ENCODE results near the gene NTNG1.
"Not testable (repeated sequence)": the region's sequence is repeated elsewhere in the genome, so short reads cannot be mapped to it uniquely, and the experiment has no call there.

NTNG1 gene

GRCh38 chr1:107196973-107197562 is 56.2 kb downstream of the NTNG1 start:
- no peak for DNase-seq (ENCODE audit: low read depth in 1 of 2, low spot score in 1 of 2)

- no peak for DNase-seq (ENCODE audit: low read depth in 1 of 2, low spot score in 1 of 2)
These were observed 57.7 kb downstream of the NTNG1 start for GRCh38 chr1:107198561-107198960.

- DNase-seq (ENCODE audit: low read depth in 1 of 2, low spot score in 1 of 2) = no peak
These were observed 59.8 kb downstream of the NTNG1 start for GRCh38 chr1:107200631-107201030.

GRCh38 chr1:107202007-107202406 is 61.2 kb downstream of the NTNG1 start:
- DNase-seq (ENCODE audit: low read depth in 1 of 2, low spot score in 1 of 2) = no peak

- DNase-seq (ENCODE audit: low read depth in 1 of 2, low spot score in 1 of 2) = no peak
These were observed 72.4 kb downstream of the NTNG1 start for GRCh38 chr1:107213225-107213624.

- DNase-seq (ENCODE audit: low read depth in 1 of 2, low spot score in 1 of 2) = no peak
These were observed 79.2 kb downstream of the NTNG1 start for GRCh38 chr1:107220036-107220435.

- DNase-seq (ENCODE audit: low read depth in 1 of 2, low spot score in 1 of 2) = no peak
These were observed 84.9 kb downstream of the NTNG1 start for GRCh38 chr1:107225706-107226105.

GRCh38 chr1:107228704-107229371 is 88.0 kb downstream of the NTNG1 start:
- no peak for DNase-seq (ENCODE audit: low read depth in 1 of 2, low spot score in 1 of 2)

GRCh38 chr1:107229711-107230110 is 88.9 kb downstream of the NTNG1 start:
- DNase-seq (ENCODE audit: low read depth in 1 of 2, low spot score in 1 of 2) = no peak

GRCh38 chr1:107230121-107230520 is 89.3 kb downstream of the NTNG1 start:
- DNase-seq (ENCODE audit: low read depth in 1 of 2, low spot score in 1 of 2) = no peak

GRCh38 chr1:107231291-107231690 is 90.5 kb downstream of the NTNG1 start:
- no peak for DNase-seq (ENCODE audit: low read depth in 1 of 2, low spot score in 1 of 2)

GRCh38 chr1:107232426-107232825 is 91.6 kb downstream of the NTNG1 start:
- DNase-seq (ENCODE audit: low read depth in 1 of 2, low spot score in 1 of 2) = no peak

GRCh38 chr1:107236760-107237159 is 95.9 kb downstream of the NTNG1 start:
- DNase-seq (ENCODE audit: low read depth in 1 of 2, low spot score in 1 of 2) = not testable (repeated sequence)

- no peak for DNase-seq (ENCODE audit: low read depth in 1 of 2, low spot score in 1 of 2)
These were observed 102.6 kb downstream of the NTNG1 start for GRCh38 chr1:107243461-107243860.

- DNase-seq (ENCODE audit: low read depth in 1 of 2, low spot score in 1 of 2) = no peak
These were observed 104.1 kb downstream of the NTNG1 start for GRCh38 chr1:107244709-107245500.

GRCh38 chr1:107246775-107247345 is 106.0 kb downstream of the NTNG1 start:
- DNase-seq (ENCODE audit: low read depth in 1 of 2, low spot score in 1 of 2) = no peak

GRCh38 chr1:107247679-107248078 is 106.8 kb downstream of the NTNG1 start:
- DNase-seq (ENCODE audit: low read depth in 1 of 2, low spot score in 1 of 2) = no peak

GRCh38 chr1:107250169-107250568 is 109.3 kb downstream of the NTNG1 start:
- DNase-seq (ENCODE audit: low read depth in 1 of 2, low spot score in 1 of 2) = no peak

GRCh38 chr1:107251083-107251482 is 110.2 kb downstream of the NTNG1 start:
- no peak for DNase-seq (ENCODE audit: low read depth in 1 of 2, low spot score in 1 of 2)

GRCh38 chr1:107251839-107252238 is 111.0 kb downstream of the NTNG1 start:
- DNase-seq (ENCODE audit: low read depth in 1 of 2, low spot score in 1 of 2) = no peak

- DNase-seq (ENCODE audit: low read depth in 1 of 2, low spot score in 1 of 2) = no peak
These were observed 111.4 kb downstream of the NTNG1 start for GRCh38 chr1:107252271-107252670.

GRCh38 chr1:107254306-107254705 is 113.5 kb downstream of the NTNG1 start:
- DNase-seq (ENCODE audit: low read depth in 1 of 2, low spot score in 1 of 2) = no peak
